Skeletal muscle satellite cell (primary cell): Measurements from ENCODE around the gene USP20.

Experiments used
- H3K27me3 ChIP-seq: 2 replicates; pipeline ENCODE4 v1.7.0; 2013; ENCODE audit warnings: low read length; ENCODE audit not compliant: control insufficient read depth, insufficient read depth
- H3K36me3 ChIP-seq: 2 replicates; pipeline ENCODE4 v1.7.0; 2013; ENCODE audit warnings: mild to moderate bottlenecking, control low read depth, low read length; ENCODE audit not compliant: insufficient read depth
- H3K4me1 ChIP-seq: 2 replicates; pipeline ENCODE4 v1.7.0; 2013; ENCODE audit warnings: low read length; ENCODE audit not compliant: control insufficient read depth, insufficient read depth
- H3K4me2 ChIP-seq: 2 replicates; pipeline ENCODE4 v1.7.0; 2013; ENCODE audit warnings: mild to moderate bottlenecking, low read length
- H3K4me3 ChIP-seq: 2 replicates; pipeline ENCODE4 v1.7.0; 2013; ENCODE audit warnings: low read length
- H3K9ac ChIP-seq: 2 replicates; pipeline ENCODE4 v1.7.0; 2013; ENCODE audit warnings: mild to moderate bottlenecking, low read depth, low read length, moderate library complexity
- H3K9me3 ChIP-seq: replicated peaks from 2 replicates; pipeline ENCODE4 v1.7.0; 2013; ENCODE audit warnings: mild to moderate bottlenecking, control low read depth, low read length

USP20 gene

GRCh38 chr9:129826344-129826743, 8.9 kb upstream of the USP20 start:
- Histone ChIP-seq H3K4me2 (no peak overlapping the region), H3K9me3 (no peaks in the 10 kb centered on the region), H3K9ac (no peak overlapping the region), H3K27me3 (no peaks in the 10 kb centered on the region), H3K4me1 (peaks cover 6% of the 10 kb centered on the region), H3K4me3 (no peak overlapping the region), H3K36me3 (peaks cover 38% of the 10 kb centered on the region)

GRCh38 chr9:129826759-129827158, 8.5 kb upstream of the USP20 start:
- H3K9ac ChIP-seq = no peak overlapping the region
- peaks cover 37% of the 10 kb centered on the region for H3K36me3 ChIP-seq
- H3K4me1 ChIP-seq = peaks cover 6% of the 10 kb centered on the region
- H3K4me2 ChIP-seq = no peak overlapping the region
- H3K9me3 ChIP-seq = no peaks in the 10 kb centered on the region
- H3K4me3 ChIP-seq = no peak overlapping the region
- H3K27me3 ChIP-seq = no peaks in the 10 kb centered on the region

- Histone ChIP-seq H3K4me3 (no peak overlapping the region), H3K36me3 (peaks cover 36% of the 10 kb centered on the region), H3K27me3 (no peaks in the 10 kb centered on the region), H3K4me2 (no peak overlapping the region), H3K9me3 (no peaks in the 10 kb centered on the region), H3K4me1 (no peaks in the 10 kb centered on the region), H3K9ac (no peak overlapping the region)
These were observed 7.2 kb upstream of the USP20 start for GRCh38 chr9:129828051-129828450.

- Histone ChIP-seq H3K4me2 (no peak overlapping the region), H3K36me3 (peaks cover 39% of the 10 kb centered on the region), H3K4me3 (no peak overlapping the region), H3K27me3 (no peaks in the 10 kb centered on the region), H3K9ac (no peak overlapping the region), H3K4me1 (no peaks in the 10 kb centered on the region), H3K9me3 (no peaks in the 10 kb centered on the region)
These were observed 6.3 kb upstream of the USP20 start for GRCh38 chr9:129828969-129829368.

GRCh38 chr9:129832982-129833381, 2.3 kb upstream of the USP20 start:
- Histone ChIP-seq H3K9me3 (no peaks in the 10 kb centered on the region), H3K4me1 (peaks cover 6% of the 10 kb centered on the region), H3K9ac (no peak overlapping the region), H3K4me2 (no peak overlapping the region), H3K27me3 (no peaks in the 10 kb centered on the region), H3K36me3 (peaks cover 38% of the 10 kb centered on the region), H3K4me3 (no peak overlapping the region)

GRCh38 chr9:129834489-129835127, 650 bp upstream of the USP20 start:
- peak overlapping the region; percentile 89 for H3K9ac ChIP-seq
- H3K4me1 ChIP-seq = peaks cover 21% of the 10 kb centered on the region
- peak overlapping the region; percentile 86 for H3K4me3 ChIP-seq
- H3K36me3 ChIP-seq = peaks cover 27% of the 10 kb centered on the region
- H3K4me2 ChIP-seq = peak overlapping the region; percentile 88
- H3K27me3 ChIP-seq = no peaks in the 10 kb centered on the region
- no peaks in the 10 kb centered on the region for H3K9me3 ChIP-seq

- no peaks in the 10 kb centered on the region for H3K9me3 ChIP-seq
- H3K9ac ChIP-seq = peak overlapping the region; percentile 89
- H3K4me1 ChIP-seq = peaks cover 23% of the 10 kb centered on the region
- H3K4me2 ChIP-seq = peak overlapping the region; percentile 88
- peak overlapping the region; percentile 86 for H3K4me3 ChIP-seq
- peaks cover 18% of the 10 kb centered on the region for H3K36me3 ChIP-seq
- H3K27me3 ChIP-seq = no peaks in the 10 kb centered on the region
These were observed 584 bp downstream of the USP20 start for GRCh38 chr9:129835860-129836223.

GRCh38 chr9:129836311-129837007, 1.2 kb downstream of the USP20 start:
- Histone ChIP-seq H3K9ac (peak overlapping the region; percentile 89), H3K4me1 (peaks cover 23% of the 10 kb centered on the region), H3K4me2 (peak overlapping the region; percentile 88), H3K27me3 (no peaks in the 10 kb centered on the region), H3K36me3 (peaks cover 15% of the 10 kb centered on the region), H3K9me3 (no peaks in the 10 kb centered on the region), H3K4me3 (peak overlapping the region; percentile 86)

GRCh38 chr9:129838707-129839259, 3.5 kb downstream of the USP20 start:
- H3K9me3 ChIP-seq = no peaks in the 10 kb centered on the region
- no peaks in the 10 kb centered on the region for H3K27me3 ChIP-seq
- H3K4me2 ChIP-seq = peak overlapping the region; percentile 72
- H3K4me3 ChIP-seq = peak overlapping the region; percentile 42
- no peak overlapping the region for H3K9ac ChIP-seq
- H3K4me1 ChIP-seq = peaks cover 23% of the 10 kb centered on the region
- no peaks in the 10 kb centered on the region for H3K36me3 ChIP-seq

GRCh38 chr9:129839324-129840023, 4.2 kb downstream of the USP20 start:
- Histone ChIP-seq H3K9ac (no peak overlapping the region), H3K4me3 (peak overlapping the region; percentile 42)

GRCh38 chr9:129840034-129840433, 4.8 kb downstream of the USP20 start:
- H3K4me1 ChIP-seq = peaks cover 23% of the 10 kb centered on the region

More at GRCh38 chr9:129839324-129840023, 4.2 kb downstream of the USP20 start:
- Histone ChIP-seq H3K4me2 (peak overlapping the region; percentile 72), H3K4me1 (peaks cover 23% of the 10 kb centered on the region), H3K36me3 (no peaks in the 10 kb centered on the region), H3K9me3 (no peaks in the 10 kb centered on the region), H3K27me3 (no peaks in the 10 kb centered on the region)

More at GRCh38 chr9:129840034-129840433, 4.8 kb downstream of the USP20 start:
- Histone ChIP-seq H3K9ac (no peak overlapping the region), H3K4me3 (no peak overlapping the region), H3K9me3 (no peaks in the 10 kb centered on the region), H3K4me2 (no peak overlapping the region), H3K36me3 (no peaks in the 10 kb centered on the region), H3K27me3 (no peaks in the 10 kb centered on the region)
